GM18505 (cell line): ENCODE data around the gene ABCB9.

Experiments used
- ATAC-seq: cut with Tn5 transposase; IDR thresholded peaks from one replicate; pipeline ENCODE4 v1.9.1; 2021; ENCODE audit not compliant: unreplicated experiment
- POLR2A ChIP-seq: IDR thresholded peaks from 4 replicates; pipeline ENCODE4 v1.6.1; 2011; ENCODE audit warnings: borderline replicate concordance; ENCODE audit not compliant: insufficient read depth, insufficient read length; ENCODE audit errors: extremely low read depth

The ABCB9 gene

GRCh38 chr12:122988612-122989212 lies 22.4 kb upstream of the ABCB9 start:
- no peak for ATAC-seq
- TF ChIP-seq POLR2A: no peak

DNA sequence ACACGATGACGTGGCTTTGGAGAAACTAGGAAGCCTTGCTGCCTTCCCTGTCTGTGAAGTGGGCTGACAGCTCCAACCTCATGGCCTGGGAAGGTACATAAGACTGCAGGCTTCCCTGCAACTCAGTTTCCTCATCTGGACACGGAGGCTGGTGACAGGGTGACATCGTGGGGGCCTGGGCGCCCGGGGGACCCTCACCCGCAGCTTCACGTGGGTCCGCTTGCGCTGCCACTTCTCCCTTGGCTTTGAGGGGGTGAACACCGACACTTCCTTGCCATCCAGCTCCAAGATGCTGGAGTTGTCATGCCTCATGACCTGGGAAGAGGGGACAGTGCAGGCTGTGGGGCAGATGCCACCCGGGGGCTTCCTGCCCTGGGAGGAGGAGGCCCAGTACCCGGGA lies 21.8 kb upstream of the ABCB9 start:
- no peak for ATAC-seq
- no peak for TF ChIP-seq POLR2A

DNA sequence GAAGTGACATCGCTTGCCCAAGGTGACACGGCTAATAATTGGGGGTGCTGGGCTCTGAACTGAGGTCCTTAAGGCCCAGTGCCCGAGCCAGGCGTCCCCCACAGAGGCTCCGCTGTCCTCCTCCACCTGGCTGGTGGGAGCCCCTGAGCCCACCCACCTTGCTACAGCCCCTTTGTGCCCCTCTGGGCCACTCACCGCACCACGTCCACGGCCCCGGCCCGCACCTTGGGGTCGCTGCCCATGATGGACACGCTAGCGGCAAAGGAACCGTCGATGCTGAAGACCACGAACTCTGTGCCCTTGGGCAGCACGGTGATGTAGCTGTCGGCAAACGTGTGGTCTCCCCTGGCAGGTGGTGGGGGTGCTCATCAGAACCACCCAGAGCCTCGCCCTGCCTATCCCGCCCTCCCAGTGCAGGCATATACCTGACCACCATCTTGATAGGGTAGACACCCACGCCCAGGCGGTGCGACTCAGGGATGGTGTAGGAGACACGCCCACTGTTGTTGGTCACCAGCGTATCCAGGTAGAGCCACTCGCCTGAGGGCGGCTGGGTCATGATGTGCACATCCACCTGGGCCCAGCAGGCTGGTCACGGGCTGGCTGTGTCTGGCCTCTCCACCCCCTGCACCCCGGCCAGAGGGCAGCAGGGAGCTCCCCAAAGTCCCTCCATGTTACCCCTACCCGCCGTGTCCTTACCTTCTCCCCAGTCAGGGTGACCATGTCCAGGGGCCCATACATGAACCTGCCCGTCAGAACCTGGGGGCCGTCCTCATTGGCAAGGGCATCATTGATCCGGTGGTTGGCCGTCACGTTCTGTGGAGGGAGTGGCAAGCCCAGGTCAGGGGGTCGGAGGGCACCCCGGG lies 21.1 kb upstream of the ABCB9 start:
- no peak for TF ChIP-seq POLR2A
- no peak for ATAC-seq

DNA sequence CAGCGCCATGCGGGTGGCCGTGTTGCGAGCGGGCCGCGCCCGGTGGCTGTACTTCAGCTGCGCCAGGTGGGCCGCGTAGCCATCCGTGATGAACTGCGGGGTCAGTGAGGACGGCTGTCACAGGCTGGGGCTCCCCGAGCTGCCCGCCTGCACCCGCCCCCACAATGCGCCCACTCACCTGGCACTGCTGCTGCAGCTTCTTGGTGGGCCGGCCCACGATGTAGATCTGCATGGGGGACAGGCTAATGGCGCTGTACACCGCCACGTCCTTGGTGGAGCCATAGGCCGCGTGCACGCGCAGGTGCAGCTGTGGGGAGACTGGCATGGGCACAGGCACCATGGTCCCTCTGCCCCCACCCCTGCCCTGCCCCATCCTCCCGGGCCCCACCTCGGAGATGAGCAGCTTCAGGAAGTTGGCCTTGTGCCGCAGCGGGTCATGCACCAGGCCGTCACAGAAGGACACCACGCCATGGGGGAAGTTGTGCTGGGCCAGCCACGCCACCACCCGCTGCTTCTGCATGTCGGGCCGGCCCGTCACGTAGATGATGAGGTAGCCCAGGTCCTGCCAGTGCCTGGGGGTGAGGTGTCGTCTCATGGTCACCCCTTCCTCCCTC lies 20.1 kb upstream of the ABCB9 start:
- ATAC-seq: no peak
- no peak for TF ChIP-seq POLR2A

GRCh38 chr12:122985338-122986257 lies 19.3 kb upstream of the ABCB9 start:
- no peak for TF ChIP-seq POLR2A
- no peak for ATAC-seq

DNA sequence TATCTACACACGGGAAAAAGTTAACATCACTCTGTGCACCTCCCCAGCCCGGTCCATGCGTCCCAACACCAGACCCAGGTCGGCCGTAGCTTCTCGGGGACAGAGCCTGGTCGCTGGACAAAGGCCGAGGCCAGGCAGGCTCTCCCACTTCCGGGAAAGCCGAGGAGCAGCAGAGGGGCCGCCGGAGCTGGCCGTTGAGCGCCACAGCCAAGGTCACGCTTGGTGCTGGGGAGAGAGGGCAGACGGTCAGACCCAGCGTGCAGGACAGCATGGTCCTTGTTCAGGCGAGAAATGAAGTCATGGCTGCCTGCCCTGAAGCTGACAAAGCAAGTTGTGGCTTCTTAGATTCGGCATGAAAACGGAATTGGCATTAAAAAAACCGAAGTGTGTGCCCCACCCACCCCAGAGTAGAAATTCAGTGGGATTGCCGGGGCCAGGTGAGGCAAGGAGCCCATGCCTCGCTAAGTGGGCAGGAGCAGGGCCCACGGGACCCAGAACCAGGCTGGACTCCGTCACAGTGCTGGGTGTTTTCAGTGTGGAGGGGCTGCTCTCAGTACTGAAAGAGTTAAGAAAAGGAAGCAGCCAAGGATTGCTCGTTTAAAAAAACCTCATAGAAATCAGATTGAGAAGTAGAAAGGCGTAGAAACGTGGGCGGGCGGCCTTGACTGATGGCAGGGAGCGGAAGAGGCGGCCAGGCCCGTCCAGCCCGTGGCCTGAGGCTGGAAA lies 18.5 kb upstream of the ABCB9 start:
- ATAC-seq: no peak
- TF ChIP-seq POLR2A: no peak

GRCh38 chr12:122983789-122984515 lies 17.7 kb upstream of the ABCB9 start:
- no peak for ATAC-seq
- TF ChIP-seq POLR2A: no peak

DNA sequence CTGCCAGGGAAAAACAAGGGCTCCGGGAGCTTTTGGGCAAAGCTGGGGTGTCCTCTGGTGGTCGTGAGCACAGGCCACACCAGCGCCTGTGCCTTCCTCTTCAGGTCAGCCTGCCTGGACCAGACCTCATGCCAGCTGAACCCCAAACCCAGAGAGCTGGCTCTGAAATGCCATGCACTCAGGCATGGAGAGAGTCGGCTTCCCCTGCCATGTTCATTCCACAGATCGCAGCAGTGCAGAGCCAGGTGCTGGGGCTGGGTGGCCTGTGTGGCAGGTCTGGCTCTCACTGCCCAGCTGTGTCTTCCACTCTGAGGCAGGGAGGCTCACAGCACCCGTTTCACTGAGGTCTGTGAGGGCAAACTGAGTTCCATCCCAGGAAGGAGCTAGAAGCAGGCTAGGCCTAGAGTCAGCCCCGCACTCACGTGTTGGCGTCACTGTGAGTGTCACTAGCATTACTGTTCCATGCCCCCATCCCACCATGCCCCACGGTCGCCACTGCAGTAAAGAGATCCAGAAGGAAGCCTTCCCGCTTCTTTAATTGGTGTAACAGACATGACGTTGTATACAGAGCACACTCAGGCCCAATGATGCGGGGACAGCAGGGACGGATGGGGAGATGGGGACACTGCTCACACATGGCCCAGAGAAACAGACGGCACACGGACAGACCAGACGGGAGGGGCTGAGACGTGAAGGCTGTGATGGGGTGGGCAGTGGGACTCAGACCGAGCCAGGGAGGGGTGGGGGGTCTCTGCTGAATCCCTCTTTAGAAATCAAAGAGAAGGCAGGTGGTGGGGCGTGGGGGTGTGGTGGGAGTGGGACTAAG lies 16.9 kb upstream of the ABCB9 start:
- ATAC-seq: no peak
- no peak for TF ChIP-seq POLR2A

- ATAC-seq: no peak
- TF ChIP-seq POLR2A: no peak
These were observed 16.2 kb upstream of the ABCB9 start for GRCh38 chr12:122982477-122982815.

DNA sequence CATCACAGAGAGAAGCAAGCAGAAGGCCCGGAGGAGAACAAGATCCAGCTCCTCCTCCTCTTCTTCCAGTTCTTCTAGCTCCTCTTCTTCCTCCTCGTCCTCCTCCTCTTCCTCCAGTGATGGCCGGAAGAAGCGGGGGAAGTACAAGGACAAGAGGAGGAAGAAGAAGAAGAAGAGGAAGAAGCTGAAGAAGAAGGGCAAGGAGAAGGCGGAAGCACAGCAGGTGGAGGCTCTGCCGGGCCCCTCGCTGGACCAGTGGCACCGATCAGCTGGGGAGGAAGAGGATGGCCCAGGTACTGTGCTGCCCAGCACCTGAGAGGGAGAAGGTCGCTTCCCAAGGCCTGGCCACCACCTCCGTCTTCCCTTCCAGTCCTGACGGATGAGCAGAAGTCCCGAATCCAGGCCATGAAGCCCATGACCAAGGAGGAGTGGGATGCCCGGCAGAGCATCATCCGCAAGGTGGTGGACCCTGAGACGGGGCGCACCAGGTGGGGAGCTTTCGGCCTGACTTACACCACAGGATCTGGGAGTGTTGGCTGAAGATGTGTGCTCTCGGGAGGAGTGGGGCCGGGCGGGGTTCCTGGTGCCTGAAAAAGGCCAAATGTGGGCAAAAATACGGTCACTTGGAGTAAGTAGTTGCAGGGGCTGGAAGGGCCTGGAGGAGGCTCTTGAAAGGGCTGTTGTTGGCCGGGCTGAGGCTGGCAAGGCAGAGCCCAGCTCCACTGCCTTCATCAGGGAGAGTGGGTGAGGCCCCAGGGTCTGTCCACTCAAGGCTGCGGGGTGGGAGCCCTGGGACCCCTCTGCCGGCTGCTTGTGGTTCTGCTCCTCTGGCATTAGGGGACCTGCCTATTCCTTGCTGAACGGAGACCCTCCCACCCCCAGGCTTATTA lies 15.6 kb upstream of the ABCB9 start:
- ATAC-seq: no peak
- no peak for TF ChIP-seq POLR2A
